Nephron progenitor cell (in vitro differentiated cells): Measurements from ENCODE around the gene RGS8.

ENCODE experiments used
- DNase-seq: peaks from one replicate; pipeline ENCODE4 v3.0.0; 2021
- H3K27ac Mint-ChIP-seq: 2 replicates; pipeline ENCODE4 v1.8.0; 2021; ENCODE audit warnings: mild to moderate bottlenecking, moderate library complexity, mixed read lengths
- H3K27me3 Mint-ChIP-seq: 2 replicates; pipeline ENCODE4 v1.8.0; 2021; ENCODE audit warnings: mild to moderate bottlenecking, low read depth, mixed read lengths; ENCODE audit not compliant: poor library complexity
- H3K36me3 Mint-ChIP-seq: 2 replicates; pipeline ENCODE4 v1.8.0; 2021; ENCODE audit warnings: low read depth, mixed read lengths
- H3K4me1 Mint-ChIP-seq: 2 replicates; pipeline ENCODE4 v1.8.0; 2021; ENCODE audit warnings: mixed read lengths
- H3K4me3 Mint-ChIP-seq: 2 replicates; pipeline ENCODE4 v1.8.0; 2021; ENCODE audit warnings: mild to moderate bottlenecking, moderate library complexity, mixed read lengths
- H3K9me3 Mint-ChIP-seq: 2 replicates; pipeline ENCODE4 v1.8.0; 2021; ENCODE audit warnings: mild to moderate bottlenecking, moderate library complexity, mixed read lengths
- TF ChIP-seq, protein P1 (sequence below): fragments of 200-600 bp; sonication (generic); IDR thresholded peaks from 2 replicates; pipeline ENCODE4 v1.5.0; 2021; ENCODE audit warnings: antibody characterized with exemption

RGS8 gene, protein sequence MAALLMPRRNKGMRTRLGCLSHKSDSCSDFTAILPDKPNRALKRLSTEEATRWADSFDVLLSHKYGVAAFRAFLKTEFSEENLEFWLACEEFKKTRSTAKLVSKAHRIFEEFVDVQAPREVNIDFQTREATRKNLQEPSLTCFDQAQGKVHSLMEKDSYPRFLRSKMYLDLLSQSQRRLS

DNA sequence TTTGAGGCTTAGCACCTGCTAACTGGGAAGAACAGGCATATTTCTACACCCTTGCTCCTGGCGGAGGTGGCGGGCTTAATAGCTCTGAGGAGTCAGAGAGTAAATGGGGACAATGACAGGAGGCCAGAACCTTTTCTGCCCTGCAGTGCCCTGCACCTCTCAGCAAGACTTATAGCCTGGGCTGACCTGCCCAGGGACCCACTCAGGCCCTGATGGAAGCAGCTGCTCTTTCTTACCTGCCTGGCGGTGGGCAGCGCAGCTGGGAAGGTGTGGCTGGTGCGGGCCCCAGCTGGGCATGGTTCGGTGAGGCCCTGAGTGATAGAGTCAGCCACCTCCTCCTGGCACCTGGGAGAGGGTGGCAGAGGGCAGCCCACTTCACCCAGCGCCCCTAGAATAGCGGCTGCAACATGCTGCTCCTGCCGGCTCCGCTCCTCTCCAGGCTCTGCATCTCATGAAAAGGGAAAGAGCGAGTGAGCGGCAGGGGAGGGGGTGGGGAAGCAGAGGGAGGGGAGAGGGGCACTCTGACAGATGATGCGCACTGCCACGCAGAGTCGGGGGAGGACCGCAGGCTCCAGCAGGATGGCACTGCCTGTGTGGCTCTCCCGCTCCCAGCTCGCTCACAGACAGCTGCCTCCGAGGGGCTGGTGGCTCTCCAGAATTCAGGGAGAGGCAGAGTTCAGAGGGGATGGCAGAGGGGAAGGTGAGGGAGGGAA lies at the start of gene RGS8:
RGS8 (minus strand) TSS at position 472 of the 713 bp plus-strand sequence. CDS start 14,938 bp downstream, outside the sequence.
- peaks cover 26% of the 10 kb centered on the region for H3K27me3 Mint-ChIP-seq
- H3K9me3 Mint-ChIP-seq = no peaks in the 10 kb centered on the region
- no peak within 1 kb of the TSS for H3K27ac Mint-ChIP-seq
- no peaks in the 10 kb centered on the region for H3K36me3 Mint-ChIP-seq
- peaks cover 44% of the 10 kb centered on the region for H3K4me1 Mint-ChIP-seq
- H3K4me3 Mint-ChIP-seq = peak within 1 kb of the TSS; percentile 45
- TF ChIP-seq, protein P1, sequence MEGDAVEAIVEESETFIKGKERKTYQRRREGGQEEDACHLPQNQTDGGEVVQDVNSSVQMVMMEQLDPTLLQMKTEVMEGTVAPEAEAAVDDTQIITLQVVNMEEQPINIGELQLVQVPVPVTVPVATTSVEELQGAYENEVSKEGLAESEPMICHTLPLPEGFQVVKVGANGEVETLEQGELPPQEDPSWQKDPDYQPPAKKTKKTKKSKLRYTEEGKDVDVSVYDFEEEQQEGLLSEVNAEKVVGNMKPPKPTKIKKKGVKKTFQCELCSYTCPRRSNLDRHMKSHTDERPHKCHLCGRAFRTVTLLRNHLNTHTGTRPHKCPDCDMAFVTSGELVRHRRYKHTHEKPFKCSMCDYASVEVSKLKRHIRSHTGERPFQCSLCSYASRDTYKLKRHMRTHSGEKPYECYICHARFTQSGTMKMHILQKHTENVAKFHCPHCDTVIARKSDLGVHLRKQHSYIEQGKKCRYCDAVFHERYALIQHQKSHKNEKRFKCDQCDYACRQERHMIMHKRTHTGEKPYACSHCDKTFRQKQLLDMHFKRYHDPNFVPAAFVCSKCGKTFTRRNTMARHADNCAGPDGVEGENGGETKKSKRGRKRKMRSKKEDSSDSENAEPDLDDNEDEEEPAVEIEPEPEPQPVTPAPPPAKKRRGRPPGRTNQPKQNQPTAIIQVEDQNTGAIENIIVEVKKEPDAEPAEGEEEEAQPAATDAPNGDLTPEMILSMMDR = no peak
- DNase-seq = peak; percentile 32

DNA sequence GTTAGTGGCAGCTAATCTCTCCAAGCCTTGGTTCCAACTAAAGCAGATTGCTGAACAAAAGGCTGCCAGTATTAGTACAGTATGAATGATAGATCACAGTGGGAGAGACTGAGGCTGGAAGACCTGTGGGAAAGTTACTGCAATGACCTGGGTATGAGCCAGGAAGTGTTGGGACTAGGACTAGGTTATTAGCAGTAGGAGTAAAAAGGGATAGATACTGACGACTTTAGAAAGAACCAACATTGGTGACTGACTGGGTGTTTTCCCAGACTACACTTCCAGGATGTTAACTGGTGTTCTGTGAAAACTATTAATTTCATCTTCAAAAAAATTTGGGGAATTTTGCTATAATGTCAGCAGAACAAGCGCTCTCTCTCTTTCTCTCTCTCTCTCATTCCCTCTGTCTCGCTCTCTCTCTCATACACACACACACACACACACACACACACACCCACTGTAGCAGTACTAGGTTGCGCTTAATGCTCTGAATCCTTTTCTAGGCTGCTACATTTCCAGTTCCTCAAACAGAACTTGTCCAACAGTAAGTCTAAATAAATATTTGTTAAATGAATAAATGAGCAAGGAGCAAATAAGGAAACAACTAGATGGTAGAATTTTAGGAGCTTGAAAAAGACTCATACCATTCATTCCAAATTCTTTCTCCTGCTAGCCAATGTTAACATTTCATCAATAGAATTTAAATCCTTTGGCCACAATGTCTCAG lies 47.6 kb upstream of the RGS8 start:
- Mint-ChIP-seq H3K4me3 (no peak overlapping the region), H3K4me1 (no peaks in the 10 kb centered on the region)
- TF ChIP-seq, protein P1 = no peak

DNA sequence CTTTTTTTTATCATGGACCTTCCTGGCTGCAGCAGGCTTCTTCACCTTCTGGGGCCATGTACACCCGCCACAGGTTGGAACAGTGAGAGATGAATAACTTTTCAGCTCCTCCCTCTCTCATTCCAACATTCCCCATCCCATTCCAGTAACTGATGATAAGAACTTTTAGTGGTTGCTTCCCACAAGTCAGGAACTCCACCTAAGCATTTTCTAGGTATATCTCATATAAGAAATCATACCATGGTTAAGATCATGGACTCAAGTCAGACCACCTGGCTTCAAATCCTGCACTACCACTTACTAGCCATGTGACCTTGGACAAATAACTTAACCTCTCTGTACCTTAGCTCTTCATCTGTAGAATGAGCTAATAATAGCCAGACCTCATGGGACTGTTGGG lies 42.5 kb upstream of the RGS8 start:
- no peak overlapping the region for H3K4me3 Mint-ChIP-seq
- TF ChIP-seq, protein P1 = no peak
- no peaks in the 10 kb centered on the region for H3K36me3 Mint-ChIP-seq
- no peak for DNase-seq
- no peak overlapping the region for H3K27ac Mint-ChIP-seq
- H3K27me3 Mint-ChIP-seq = peaks cover 4% of the 10 kb centered on the region
- no peaks in the 10 kb centered on the region for H3K9me3 Mint-ChIP-seq
- H3K4me1 Mint-ChIP-seq = peaks cover 7% of the 10 kb centered on the region

More for the DNA sequence above, 47.6 kb upstream of the RGS8 start:
- Mint-ChIP-seq H3K36me3 (no peaks in the 10 kb centered on the region), H3K27me3 (peaks cover 16% of the 10 kb centered on the region), H3K27ac (no peak overlapping the region), H3K9me3 (peaks cover 10% of the 10 kb centered on the region)
- no peak for DNase-seq

DNA sequence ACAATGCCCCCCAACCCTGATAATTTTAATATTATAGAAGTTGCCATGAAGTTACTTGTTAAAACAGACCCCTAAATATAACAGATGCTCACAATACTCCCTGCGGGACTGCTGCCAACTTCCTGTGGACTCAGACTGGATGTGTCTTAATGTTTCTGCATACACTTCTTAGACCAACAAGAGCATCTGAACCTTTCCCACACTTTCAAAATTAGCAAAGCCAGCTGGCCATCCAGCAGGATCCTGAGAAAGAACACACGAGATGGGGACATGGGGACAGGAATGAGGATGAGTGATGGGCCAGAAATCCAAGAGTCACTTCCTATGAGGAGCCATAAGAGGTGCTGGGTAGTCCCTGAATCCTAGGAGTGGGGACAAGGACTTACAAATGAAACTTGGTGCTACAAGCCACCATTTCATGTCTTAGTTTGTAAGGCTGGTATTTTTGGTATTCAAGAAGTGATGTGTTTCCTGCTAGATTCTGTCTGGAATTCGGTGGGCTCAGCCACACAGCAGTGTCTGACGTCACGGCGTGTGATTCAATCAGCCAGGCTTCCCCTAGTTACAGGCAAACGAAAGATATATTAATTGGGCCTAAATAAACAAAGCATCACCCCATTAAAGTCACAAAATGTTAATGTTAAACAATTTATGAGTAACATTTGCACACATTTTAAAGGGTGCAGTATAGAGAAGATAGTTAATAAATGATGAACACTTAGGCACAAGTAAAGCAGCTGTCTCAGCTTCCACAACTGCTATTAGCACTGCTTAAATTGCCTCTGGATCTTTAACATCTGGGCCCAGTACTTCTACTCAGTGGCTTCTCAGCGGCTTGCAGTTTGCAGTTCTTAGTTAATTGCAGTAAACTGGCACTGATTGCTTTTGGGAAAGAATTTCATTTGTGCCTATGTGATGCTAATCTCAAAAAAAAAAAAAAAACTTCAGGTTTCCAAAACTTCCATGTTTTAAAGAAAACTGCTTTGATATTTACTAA lies 41.2 kb upstream of the RGS8 start:
- no peaks in the 10 kb centered on the region for H3K36me3 Mint-ChIP-seq
- H3K27ac Mint-ChIP-seq = peak overlapping the region; percentile 17
- TF ChIP-seq, protein P1 = no peak
- H3K4me1 Mint-ChIP-seq = peaks cover 7% of the 10 kb centered on the region
- DNase-seq = no peak
- H3K4me3 Mint-ChIP-seq = no peak overlapping the region
- peaks cover 4% of the 10 kb centered on the region for H3K27me3 Mint-ChIP-seq
- no peaks in the 10 kb centered on the region for H3K9me3 Mint-ChIP-seq

DNA sequence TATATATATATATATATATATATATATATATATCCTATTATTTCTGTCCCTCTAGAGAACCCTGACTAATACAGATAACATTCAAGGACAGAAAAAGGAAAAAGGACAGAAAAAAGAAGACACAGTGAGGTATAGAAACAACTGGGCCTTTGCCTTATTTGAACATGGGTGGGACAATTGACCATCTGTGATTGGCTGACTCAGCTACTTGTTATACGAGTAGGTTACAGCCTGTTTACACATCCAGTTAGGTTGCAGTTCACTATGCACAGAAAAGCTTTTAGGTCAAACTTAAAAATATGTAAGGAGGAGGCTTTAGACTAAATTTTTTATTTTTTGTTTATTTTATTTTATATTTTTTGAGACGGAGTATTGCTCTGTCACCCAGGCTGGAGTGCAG lies 39.8 kb upstream of the RGS8 start:
- no peak for DNase-seq
- Mint-ChIP-seq H3K36me3 (no peaks in the 10 kb centered on the region), H3K27me3 (no peaks in the 10 kb centered on the region), H3K4me3 (no peak overlapping the region), H3K9me3 (no peaks in the 10 kb centered on the region), H3K27ac (no peak overlapping the region), H3K4me1 (peaks cover 7% of the 10 kb centered on the region)
- TF ChIP-seq, protein P1 = no peak
